SK-N-SH (cell line): Measurements from ENCODE around the gene KIF21B.

Experiments
- EP300 ChIP-seq, 2 experiments: IDR thresholded peaks; 2 replicates each; pipeline versions ENCODE4 v1.4.0 to v1.6.1; 2012; ENCODE audit warnings: borderline replicate concordance in 1 of 2, low read depth in 1 of 2, low read length in 1 of 2
- EZH2phosphoT487 ChIP-seq: fragments of 200-600 bp; sonication (generic); IDR thresholded peaks from 2 replicates; pipeline ENCODE4 v1.6.1; 2017; ENCODE audit warnings: low read depth, mixed run types, mild to moderate bottlenecking, antibody characterized with exemption, moderate library complexity, borderline replicate concordance
- FOXM1 ChIP-seq: IDR thresholded peaks from 2 replicates; pipeline ENCODE4 v1.4.0; 2012; ENCODE audit warnings: low read depth, mild to moderate bottlenecking
- JUND ChIP-seq: IDR thresholded peaks from 2 replicates; pipeline ENCODE4 v1.4.0; 2012
- MEF2A ChIP-seq: IDR thresholded peaks from 2 replicates; pipeline ENCODE4 v1.4.0; 2012; ENCODE audit warnings: low read depth, borderline replicate concordance
- NRF1 ChIP-seq: IDR thresholded peaks from 2 replicates; pipeline ENCODE4 v1.6.1; 2012; ENCODE audit warnings: low read depth, mild to moderate bottlenecking, low read length
- POLR2AphosphoS5 ChIP-seq: IDR thresholded peaks from 2 replicates; pipeline ENCODE4 v1.6.1; 2012; ENCODE audit warnings: low read depth, low read length
- RAD21 ChIP-seq: IDR thresholded peaks from 2 replicates; pipeline ENCODE4 v1.6.1; 2012; ENCODE audit warnings: mild to moderate bottlenecking, low read length
- RFX5 ChIP-seq: IDR thresholded peaks from 2 replicates; pipeline ENCODE4 v1.6.1; 2012; ENCODE audit warnings: mild to moderate bottlenecking, improper control_type of control experiment, low read length
- RXRA ChIP-seq: IDR thresholded peaks from 2 replicates; pipeline ENCODE4 v1.4.0; 2012; ENCODE audit warnings: low read depth, mild to moderate bottlenecking, borderline replicate concordance
- TAF1 ChIP-seq: IDR thresholded peaks from 2 replicates; pipeline ENCODE4 v1.6.1; 2012; ENCODE audit warnings: low read depth, mild to moderate bottlenecking, low read length, moderate library complexity, borderline replicate concordance
- YY1 ChIP-seq: IDR thresholded peaks from 2 replicates; pipeline ENCODE4 v1.4.0; 2012; ENCODE audit warnings: low read depth, mild to moderate bottlenecking
- TF ChIP-seq, protein P1 (sequence below): IDR thresholded peaks from 2 replicates; pipeline ENCODE4 v1.6.1; 2012; ENCODE audit warnings: mild to moderate bottlenecking, low read depth, low read length, moderate library complexity
- TF ChIP-seq, protein P2 (sequence below): fragments of 200-600 bp; sonication (generic); IDR thresholded peaks from 2 replicates; pipeline ENCODE4 v1.6.1; 2017; ENCODE audit warnings: antibody characterized with exemption, mild to moderate bottlenecking, moderate library complexity

DNA sequence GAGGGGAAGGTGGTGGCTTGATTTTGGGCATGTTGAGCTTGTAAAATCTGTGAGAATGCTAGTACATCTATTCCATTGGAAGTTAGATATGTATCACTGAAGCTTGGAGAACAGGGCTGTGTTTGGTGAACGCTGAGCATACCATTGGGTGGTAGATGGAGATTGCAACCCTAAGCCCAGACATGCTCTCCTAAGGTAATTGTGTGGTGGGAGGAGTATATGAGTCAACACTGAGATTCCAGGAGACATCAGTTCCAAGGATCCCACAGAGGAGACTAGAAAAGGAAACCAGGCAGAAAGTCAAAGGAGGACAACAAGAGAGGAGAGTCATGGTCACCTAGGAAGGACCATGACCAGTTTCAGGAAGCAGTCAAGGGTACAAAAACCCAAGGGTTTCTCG lies 60.4 kb downstream of the KIF21B start:
- TF ChIP-seq RXRA (no peak), NRF1 (no peak), POLR2AphosphoS5 (no peak), RFX5 (no peak), RAD21 (no peak), EP300 (IDR thresholded peaks at IDR 0.05; ENCODE audit: borderline replicate concordance in 1 of 2, low read depth in 1 of 2, low read length in 1 of 2) (no peak), EZH2phosphoT487 (no peak), JUND (no peak), FOXM1 (no peak), MEF2A (no peak), YY1 (no peak), TAF1 (no peak)
- TF ChIP-seq, protein P1, sequence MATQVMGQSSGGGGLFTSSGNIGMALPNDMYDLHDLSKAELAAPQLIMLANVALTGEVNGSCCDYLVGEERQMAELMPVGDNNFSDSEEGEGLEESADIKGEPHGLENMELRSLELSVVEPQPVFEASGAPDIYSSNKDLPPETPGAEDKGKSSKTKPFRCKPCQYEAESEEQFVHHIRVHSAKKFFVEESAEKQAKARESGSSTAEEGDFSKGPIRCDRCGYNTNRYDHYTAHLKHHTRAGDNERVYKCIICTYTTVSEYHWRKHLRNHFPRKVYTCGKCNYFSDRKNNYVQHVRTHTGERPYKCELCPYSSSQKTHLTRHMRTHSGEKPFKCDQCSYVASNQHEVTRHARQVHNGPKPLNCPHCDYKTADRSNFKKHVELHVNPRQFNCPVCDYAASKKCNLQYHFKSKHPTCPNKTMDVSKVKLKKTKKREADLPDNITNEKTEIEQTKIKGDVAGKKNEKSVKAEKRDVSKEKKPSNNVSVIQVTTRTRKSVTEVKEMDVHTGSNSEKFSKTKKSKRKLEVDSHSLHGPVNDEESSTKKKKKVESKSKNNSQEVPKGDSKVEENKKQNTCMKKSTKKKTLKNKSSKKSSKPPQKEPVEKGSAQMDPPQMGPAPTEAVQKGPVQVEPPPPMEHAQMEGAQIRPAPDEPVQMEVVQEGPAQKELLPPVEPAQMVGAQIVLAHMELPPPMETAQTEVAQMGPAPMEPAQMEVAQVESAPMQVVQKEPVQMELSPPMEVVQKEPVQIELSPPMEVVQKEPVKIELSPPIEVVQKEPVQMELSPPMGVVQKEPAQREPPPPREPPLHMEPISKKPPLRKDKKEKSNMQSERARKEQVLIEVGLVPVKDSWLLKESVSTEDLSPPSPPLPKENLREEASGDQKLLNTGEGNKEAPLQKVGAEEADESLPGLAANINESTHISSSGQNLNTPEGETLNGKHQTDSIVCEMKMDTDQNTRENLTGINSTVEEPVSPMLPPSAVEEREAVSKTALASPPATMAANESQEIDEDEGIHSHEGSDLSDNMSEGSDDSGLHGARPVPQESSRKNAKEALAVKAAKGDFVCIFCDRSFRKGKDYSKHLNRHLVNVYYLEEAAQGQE, result no peak
- TF ChIP-seq, protein P2, sequence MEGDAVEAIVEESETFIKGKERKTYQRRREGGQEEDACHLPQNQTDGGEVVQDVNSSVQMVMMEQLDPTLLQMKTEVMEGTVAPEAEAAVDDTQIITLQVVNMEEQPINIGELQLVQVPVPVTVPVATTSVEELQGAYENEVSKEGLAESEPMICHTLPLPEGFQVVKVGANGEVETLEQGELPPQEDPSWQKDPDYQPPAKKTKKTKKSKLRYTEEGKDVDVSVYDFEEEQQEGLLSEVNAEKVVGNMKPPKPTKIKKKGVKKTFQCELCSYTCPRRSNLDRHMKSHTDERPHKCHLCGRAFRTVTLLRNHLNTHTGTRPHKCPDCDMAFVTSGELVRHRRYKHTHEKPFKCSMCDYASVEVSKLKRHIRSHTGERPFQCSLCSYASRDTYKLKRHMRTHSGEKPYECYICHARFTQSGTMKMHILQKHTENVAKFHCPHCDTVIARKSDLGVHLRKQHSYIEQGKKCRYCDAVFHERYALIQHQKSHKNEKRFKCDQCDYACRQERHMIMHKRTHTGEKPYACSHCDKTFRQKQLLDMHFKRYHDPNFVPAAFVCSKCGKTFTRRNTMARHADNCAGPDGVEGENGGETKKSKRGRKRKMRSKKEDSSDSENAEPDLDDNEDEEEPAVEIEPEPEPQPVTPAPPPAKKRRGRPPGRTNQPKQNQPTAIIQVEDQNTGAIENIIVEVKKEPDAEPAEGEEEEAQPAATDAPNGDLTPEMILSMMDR, result no peak
